Skeletal muscle tissue (tissue), 4 donors: ENCODE measurements around the gene MAST2. TPM values are rescaled to one million over a fixed set of nuclear protein-coding genes. Genes with fewer than 3 reads are reported as not detected.

Source experiments
- H3K27ac ChIP-seq: one replicate; pipeline ENCODE4 v1.7.0; 2013; ENCODE audit warnings: mild to moderate bottlenecking, low read depth, low read length, inconsistent platforms
- H3K27me3 ChIP-seq, 3 donors: one replicate each; pipeline ENCODE4 v1.7.0; 2013; ENCODE audit warnings: low read length in 3 of 3; ENCODE audit not compliant: control insufficient read depth in 3 of 3, insufficient read depth in 3 of 3
- H3K36me3 ChIP-seq, 3 donors: one replicate each; pipeline ENCODE4 v1.7.0; 2013; ENCODE audit warnings: low read length in 3 of 3; ENCODE audit not compliant: control insufficient read depth in 3 of 3, insufficient read depth in 3 of 3
- H3K4me1 ChIP-seq, 3 donors: one replicate each; pipeline ENCODE4 v1.7.0; 2013; ENCODE audit warnings: low read length in 3 of 3, mild to moderate bottlenecking in 3 of 3; ENCODE audit not compliant: control insufficient read depth in 3 of 3, insufficient read depth in 3 of 3
- H3K4me3 ChIP-seq, 3 donors: one replicate each; pipeline ENCODE4 v1.7.0; 2013; ENCODE audit warnings: low read length in 3 of 3
- H3K9ac ChIP-seq, 3 donors: one replicate each; pipeline ENCODE4 v1.7.0; 2013; ENCODE audit warnings: low read length in 3 of 3, mild to moderate bottlenecking in 3 of 3, moderate library complexity in 2 of 3, low read depth in 1 of 3
- H3K9me3 ChIP-seq, 3 donors: one replicate each; pipeline ENCODE4 v1.7.0; 2013; ENCODE audit warnings: low read length in 3 of 3; ENCODE audit not compliant: control insufficient read depth in 3 of 3
- total RNA-seq: library from RNA; depleted of rRNA; stranded (reverse); fragments of >200 nt; gene quantifications from one replicate; pipeline ENCODE4 v1.2.3, GENCODE V29; 2014
- donor health status: Osteomylitis.

Gene MAST2
- total RNA-seq, 1 donor from 2014 or later, result 42.8 TPM

DNA sequence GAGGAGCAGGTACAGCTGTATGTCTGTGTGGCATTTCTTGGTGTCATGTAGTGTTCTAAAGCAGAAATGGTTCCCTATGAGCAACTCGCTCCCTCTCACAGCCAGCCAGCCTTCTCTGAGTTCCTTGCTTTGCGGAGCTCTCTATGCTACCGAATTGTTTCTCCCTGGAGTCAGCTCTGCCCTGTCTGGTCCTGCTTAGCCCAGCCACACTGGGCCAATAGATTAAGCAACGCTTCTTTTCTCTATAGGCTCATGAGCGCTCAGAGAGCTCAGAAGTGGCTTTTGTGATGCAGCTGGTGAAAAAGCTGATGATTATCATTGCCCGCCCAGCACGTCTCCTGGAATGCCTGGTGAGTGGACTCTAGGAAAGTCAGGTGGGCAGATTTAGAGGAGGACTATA, 215.9 kb downstream of the MAST2 start:
- H3K4me1 ChIP-seq, result peaks cover 8 to 26% (median 19%) of the 10 kb centered on the region in 3 donors
- peak overlapping the region in 1 of 3 donors; percentile 4 for H3K9ac ChIP-seq
- no peaks in the 10 kb centered on the region for H3K9me3 ChIP-seq
- no peak overlapping the region for H3K4me3 ChIP-seq
- peaks cover 31 to 45% (median 39%) of the 10 kb centered on the region in 3 donors for H3K36me3 ChIP-seq
- no peak overlapping the region for H3K27ac ChIP-seq
- H3K27me3 ChIP-seq, result no peaks in the 10 kb centered on the region

DNA sequence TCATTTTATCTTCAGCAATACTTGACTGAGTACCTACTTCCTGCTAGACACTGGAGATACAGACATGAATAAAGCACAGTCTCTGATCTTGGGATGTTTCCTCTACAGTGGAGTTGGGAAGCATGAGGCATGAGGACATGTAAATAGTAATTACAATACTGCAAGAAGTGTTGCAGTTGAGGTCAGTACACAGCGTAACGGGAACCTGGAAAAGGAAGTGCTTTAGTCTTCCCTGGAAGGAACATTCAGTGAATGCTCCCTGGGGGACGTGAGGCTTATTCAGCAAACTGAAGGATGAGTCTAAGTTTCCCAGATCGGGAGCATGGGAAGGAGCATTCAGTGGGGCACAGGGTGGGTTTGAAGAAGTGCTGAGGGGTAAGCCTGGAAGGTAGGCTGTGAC, 216.6 kb downstream of the MAST2 start:
- Histone ChIP-seq H3K27ac (no peak overlapping the region), H3K36me3 (peaks cover 33 to 48% (median 40%) of the 10 kb centered on the region in 3 donors), H3K4me1 (peaks cover 8 to 26% (median 19%) of the 10 kb centered on the region in 3 donors), H3K4me3 (no peak overlapping the region), H3K9ac (peak overlapping the region in 1 of 3 donors; percentile 17), H3K27me3 (no peaks in the 10 kb centered on the region), H3K9me3 (no peaks in the 10 kb centered on the region)

DNA sequence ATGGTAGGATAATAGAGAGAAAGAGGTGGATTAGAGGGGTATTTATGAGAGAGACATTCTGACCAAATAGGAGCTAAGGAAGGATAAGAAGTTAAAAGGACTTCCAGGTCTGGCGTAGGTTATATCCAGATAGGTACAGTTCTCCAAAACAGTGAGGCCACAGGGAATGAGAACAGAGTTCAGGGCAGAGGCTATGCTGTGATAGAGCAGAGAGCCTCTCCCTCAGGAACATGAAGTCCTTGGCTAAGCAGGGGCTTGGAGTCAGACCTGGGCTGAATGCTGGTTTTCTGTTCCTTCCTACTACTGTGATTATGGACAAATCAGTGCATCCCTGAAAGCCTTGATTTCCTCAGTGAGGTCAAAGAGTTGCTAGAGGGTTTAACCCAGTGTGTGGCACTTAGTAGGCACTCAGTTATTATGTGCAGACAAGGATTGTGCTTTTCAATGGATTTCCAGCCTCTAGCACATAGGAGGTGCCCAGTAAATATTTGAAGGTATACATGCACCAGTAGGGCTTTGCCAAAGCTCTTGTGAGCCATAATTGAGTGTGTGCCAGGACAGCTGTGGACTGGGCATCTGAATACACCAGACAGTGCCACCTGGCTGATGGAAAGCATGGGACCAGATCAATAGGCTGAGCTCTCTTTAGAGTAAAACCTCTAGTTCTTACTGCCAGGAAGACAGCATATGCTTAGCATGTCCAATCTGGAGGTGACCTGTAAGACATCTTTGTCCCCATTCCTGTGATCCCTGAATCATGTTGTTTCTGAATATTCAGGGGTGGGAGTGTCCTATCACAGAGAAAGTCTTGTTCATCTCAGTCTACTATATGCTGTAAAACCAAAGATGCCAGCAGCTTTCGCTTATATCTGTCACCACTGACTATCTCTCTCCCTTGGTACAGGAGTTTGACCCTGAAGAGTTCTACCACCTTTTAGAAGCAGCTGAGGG, 217.9 kb downstream of the MAST2 start:
- Histone ChIP-seq H3K4me1 (peaks cover 18 to 36% (median 25%) of the 10 kb centered on the region in 3 donors), H3K27ac (peak overlapping the region; percentile 11), H3K9me3 (no peaks in the 10 kb centered on the region), H3K9ac (no peak overlapping the region), H3K36me3 (peaks cover 40 to 57% (median 45%) of the 10 kb centered on the region in 3 donors), H3K4me3 (no peak overlapping the region), H3K27me3 (no peaks in the 10 kb centered on the region)

DNA sequence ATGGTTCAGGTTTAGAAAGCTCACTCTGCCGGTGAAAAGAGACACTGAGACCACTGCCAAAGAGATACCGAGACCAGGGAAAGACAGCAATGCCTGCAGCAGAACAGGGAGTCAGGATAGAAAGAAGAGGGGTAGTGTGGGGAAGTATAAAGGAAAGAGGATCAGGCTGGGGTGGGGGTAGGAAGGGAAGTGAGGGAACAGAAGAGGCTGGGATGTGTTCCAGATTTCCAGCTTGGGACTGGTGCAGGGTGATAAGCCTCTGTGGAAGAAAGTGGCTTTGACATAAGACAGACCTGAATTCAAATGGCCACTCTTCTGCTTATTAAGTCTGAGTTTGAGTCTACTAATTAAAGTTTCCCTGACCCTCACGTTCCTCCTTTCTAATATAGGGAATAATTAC, 223.1 kb downstream of the MAST2 start:
- peaks cover 35 to 47% (median 39%) of the 10 kb centered on the region in 3 donors for H3K4me1 ChIP-seq
- peaks cover 70 to 86% (median 78%) of the 10 kb centered on the region in 3 donors for H3K36me3 ChIP-seq
- no peak overlapping the region for H3K4me3 ChIP-seq
- H3K9ac ChIP-seq, result no peak overlapping the region
- no peaks in the 10 kb centered on the region for H3K9me3 ChIP-seq
- H3K27ac ChIP-seq, result no peak overlapping the region
- no peaks in the 10 kb centered on the region for H3K27me3 ChIP-seq

GRCh38 chr1:46027788-46028573, 224.6 kb downstream of the MAST2 start:
- peaks cover 39 to 45% (median 43%) of the 10 kb centered on the region in 3 donors for H3K4me1 ChIP-seq
- H3K4me3 ChIP-seq, result no peak overlapping the region
- H3K9ac ChIP-seq, result peak overlapping the region in 1 of 3 donors; percentile 45
- H3K27me3 ChIP-seq, result no peaks in the 10 kb centered on the region
- H3K27ac ChIP-seq, result peak overlapping the region; percentile 17
- H3K36me3 ChIP-seq, result peaks cover 69 to 84% (median 76%) of the 10 kb centered on the region in 3 donors
- H3K9me3 ChIP-seq, result no peaks in the 10 kb centered on the region

- Histone ChIP-seq H3K9ac (no peak overlapping the region), H3K36me3 (peaks cover 72 to 87% (median 81%) of the 10 kb centered on the region in 3 donors), H3K9me3 (no peaks in the 10 kb centered on the region), H3K4me1 (peaks cover 39 to 47% (median 46%) of the 10 kb centered on the region in 3 donors), H3K27me3 (no peaks in the 10 kb centered on the region), H3K27ac (no peak overlapping the region), H3K4me3 (no peak overlapping the region)
These were observed 226.9 kb downstream of the MAST2 start for GRCh38 chr1:46030074-46030870.

DNA sequence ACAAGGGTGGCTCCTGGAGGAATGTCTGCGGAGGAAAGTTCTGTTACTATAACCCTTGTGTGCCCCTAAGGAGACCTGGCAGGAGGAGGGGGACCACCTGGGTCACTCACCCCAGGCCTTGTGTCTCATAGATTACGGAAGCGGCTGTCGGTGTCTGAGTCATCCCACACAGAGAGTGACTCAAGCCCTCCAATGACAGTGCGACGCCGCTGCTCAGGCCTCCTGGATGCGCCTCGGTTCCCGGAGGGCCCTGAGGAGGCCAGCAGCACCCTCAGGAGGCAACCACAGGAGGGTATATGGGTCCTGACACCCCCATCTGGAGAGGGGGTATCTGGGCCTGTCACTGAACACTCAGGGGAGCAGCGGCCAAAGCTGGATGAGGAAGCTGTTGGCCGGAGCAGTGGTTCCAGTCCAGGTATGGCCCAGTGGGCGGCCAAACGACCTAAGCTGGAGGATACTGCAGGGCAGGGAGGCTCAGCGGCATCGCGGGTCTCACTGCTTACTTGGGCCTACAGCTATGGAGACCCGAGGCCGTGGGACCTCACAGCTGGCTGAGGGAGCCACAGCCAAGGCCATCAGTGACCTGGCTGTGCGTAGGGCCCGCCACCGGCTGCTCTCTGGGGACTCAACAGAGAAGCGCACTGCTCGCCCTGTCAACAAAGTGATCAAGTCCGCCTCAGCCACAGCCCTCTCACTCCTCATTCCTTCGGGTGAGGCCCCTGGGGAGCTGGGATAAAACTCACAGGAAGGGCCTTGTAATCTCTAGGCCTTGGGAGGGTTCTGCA, 227.7 kb downstream of the MAST2 start:
- H3K27me3 ChIP-seq, result no peaks in the 10 kb centered on the region
- peaks cover 41 to 47% (median 45%) of the 10 kb centered on the region in 3 donors for H3K4me1 ChIP-seq
- H3K9me3 ChIP-seq, result no peaks in the 10 kb centered on the region
- peak overlapping the region in 1 of 3 donors; percentile 41 for H3K9ac ChIP-seq
- no peak overlapping the region for H3K27ac ChIP-seq
- no peak overlapping the region for H3K4me3 ChIP-seq
- peaks cover 68 to 83% (median 82%) of the 10 kb centered on the region in 3 donors for H3K36me3 ChIP-seq

GRCh38 chr1:46034601-46035516, 231.4 kb downstream of the MAST2 start:
- Histone ChIP-seq H3K9me3 (no peaks in the 10 kb centered on the region), H3K36me3 (peaks cover 51 to 57% (median 53%) of the 10 kb centered on the region in 3 donors), H3K27ac (no peak overlapping the region), H3K4me1 (peaks cover 34 to 45% (median 42%) of the 10 kb centered on the region in 3 donors), H3K4me3 (no peak overlapping the region), H3K9ac (peak overlapping the region in 1 of 3 donors; percentile 25), H3K27me3 (no peaks in the 10 kb centered on the region)
